DOHH2 (cell line): ENCODE measurements around the gene RAB19.

Source experiments
- H3F3A ChIP-seq: fragments of 200-600 bp; sonication (generic), shearing (Covaris generic); 2 replicates; pipeline ENCODE4 v1.6.0; 2016; ENCODE audit warnings: antibody characterized with exemption, mild to moderate bottlenecking; ENCODE audit not compliant: control insufficient read depth, insufficient read depth
- H3K27ac ChIP-seq: fragments of 200-600 bp; sonication (generic); 2 replicates; pipeline ENCODE4 v1.5.1; 2014; ENCODE audit warnings: low read depth, mild to moderate bottlenecking, low read length, moderate library complexity
- H3K27me3 ChIP-seq: fragments of 200-600 bp; sonication (generic); 2 replicates; pipeline ENCODE4 v1.6.1; 2014; ENCODE audit warnings: mild to moderate bottlenecking, low read length, mixed read lengths; ENCODE audit not compliant: control insufficient read depth
- H3K36me3 ChIP-seq: fragments of 200-600 bp; sonication (generic); 2 replicates; pipeline ENCODE4 v1.6.1; 2014; ENCODE audit warnings: mild to moderate bottlenecking, low read length, moderate library complexity, mixed read lengths; ENCODE audit not compliant: control insufficient read depth
- H3K4me1 ChIP-seq: fragments of 200-600 bp; sonication (generic); 2 replicates; pipeline ENCODE4 v1.6.1; 2014; ENCODE audit warnings: mild to moderate bottlenecking, low read length, mixed read lengths; ENCODE audit not compliant: control insufficient read depth
- H3K4me2 ChIP-seq: fragments of 200-600 bp; sonication (generic); 2 replicates; pipeline ENCODE4 v1.6.0; 2014; ENCODE audit warnings: mild to moderate bottlenecking, low read length, moderate library complexity
- H3K4me3 ChIP-seq: fragments of 200-600 bp; sonication (generic); 2 replicates; pipeline ENCODE4 v1.5.1; 2014; ENCODE audit warnings: mild to moderate bottlenecking, low read length, mixed read lengths
- H3K79me2 ChIP-seq: fragments of 200-600 bp; sonication (generic); 2 replicates; pipeline ENCODE4 v1.6.1; 2014; ENCODE audit warnings: mild to moderate bottlenecking, low read length, mixed read lengths; ENCODE audit not compliant: control insufficient read depth
- H3K9me2 ChIP-seq: fragments of 200-600 bp; sonication (generic); replicated peaks from 2 replicates; pipeline ENCODE4 v1.6.1; 2014; ENCODE audit warnings: mild to moderate bottlenecking, low read length, mixed read lengths; ENCODE audit not compliant: control insufficient read depth
- H3K9me3 ChIP-seq: fragments of 200-600 bp; sonication (generic); 2 replicates; pipeline ENCODE4 v1.6.1; 2014; ENCODE audit warnings: antibody characterized with exemption, low read length, mixed read lengths; ENCODE audit not compliant: control insufficient read depth, insufficient read depth
- H4K20me1 ChIP-seq: fragments of 200-600 bp; sonication (generic); 2 replicates; pipeline ENCODE4 v1.6.0; 2014; ENCODE audit warnings: low read depth, mild to moderate bottlenecking, antibody characterized with exemption, low read length, moderate library complexity; ENCODE audit not compliant: control insufficient read depth, insufficient read depth
- EZH2phosphoT487 ChIP-seq: fragments of 200-600 bp; sonication (generic); IDR thresholded peaks from 2 replicates; pipeline ENCODE4 v1.6.1; 2017; ENCODE audit warnings: borderline replicate concordance, mild to moderate bottlenecking, antibody characterized with exemption, low read length, moderate library complexity, mixed read lengths
- TF ChIP-seq, protein P1 (sequence below): fragments of 200-600 bp; sonication (generic); IDR thresholded peaks from one replicate; pipeline ENCODE4 v1.5.1; 2014; ENCODE audit warnings: antibody characterized with exemption, mild to moderate bottlenecking, low read depth, low read length; ENCODE audit not compliant: poor library complexity, severe bottlenecking

Gene RAB19

DNA sequence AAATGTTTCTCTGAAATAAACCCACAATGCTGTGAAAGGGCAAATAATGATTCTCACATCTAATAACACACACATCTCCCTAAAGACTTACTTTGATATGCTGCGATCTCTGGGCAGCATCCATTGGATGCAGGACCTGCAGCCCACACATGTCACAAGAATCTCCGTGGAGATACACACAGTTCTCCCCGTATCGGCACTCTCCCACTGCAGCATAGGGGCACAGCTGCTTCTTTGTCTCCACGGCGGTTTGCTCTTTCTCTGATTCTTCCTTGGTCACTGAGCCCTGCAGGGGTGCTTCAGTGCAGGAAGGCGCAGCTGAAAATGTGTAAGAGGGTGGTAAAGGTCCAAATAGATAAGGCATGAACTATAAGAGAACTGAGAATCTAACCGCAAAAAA lies 55.1 kb downstream of the RAB19 start:
- Histone ChIP-seq H3K36me3 (peaks cover 83% of the 10 kb centered on the region), H4K20me1 (peaks cover 19% of the 10 kb centered on the region), H3K4me2 (no peak overlapping the region), H3F3A (no peaks in the 10 kb centered on the region), H3K4me1 (no peaks in the 10 kb centered on the region), H3K79me2 (peaks cover 39% of the 10 kb centered on the region), H3K27me3 (no peaks in the 10 kb centered on the region), H3K9me3 (no peaks in the 10 kb centered on the region), H3K9me2 (no peaks in the 10 kb centered on the region), H3K4me3 (no peak overlapping the region), H3K27ac (no peak overlapping the region)
- TF ChIP-seq EZH2phosphoT487: no peak
- TF ChIP-seq, protein P1, sequence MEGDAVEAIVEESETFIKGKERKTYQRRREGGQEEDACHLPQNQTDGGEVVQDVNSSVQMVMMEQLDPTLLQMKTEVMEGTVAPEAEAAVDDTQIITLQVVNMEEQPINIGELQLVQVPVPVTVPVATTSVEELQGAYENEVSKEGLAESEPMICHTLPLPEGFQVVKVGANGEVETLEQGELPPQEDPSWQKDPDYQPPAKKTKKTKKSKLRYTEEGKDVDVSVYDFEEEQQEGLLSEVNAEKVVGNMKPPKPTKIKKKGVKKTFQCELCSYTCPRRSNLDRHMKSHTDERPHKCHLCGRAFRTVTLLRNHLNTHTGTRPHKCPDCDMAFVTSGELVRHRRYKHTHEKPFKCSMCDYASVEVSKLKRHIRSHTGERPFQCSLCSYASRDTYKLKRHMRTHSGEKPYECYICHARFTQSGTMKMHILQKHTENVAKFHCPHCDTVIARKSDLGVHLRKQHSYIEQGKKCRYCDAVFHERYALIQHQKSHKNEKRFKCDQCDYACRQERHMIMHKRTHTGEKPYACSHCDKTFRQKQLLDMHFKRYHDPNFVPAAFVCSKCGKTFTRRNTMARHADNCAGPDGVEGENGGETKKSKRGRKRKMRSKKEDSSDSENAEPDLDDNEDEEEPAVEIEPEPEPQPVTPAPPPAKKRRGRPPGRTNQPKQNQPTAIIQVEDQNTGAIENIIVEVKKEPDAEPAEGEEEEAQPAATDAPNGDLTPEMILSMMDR: no peak

DNA sequence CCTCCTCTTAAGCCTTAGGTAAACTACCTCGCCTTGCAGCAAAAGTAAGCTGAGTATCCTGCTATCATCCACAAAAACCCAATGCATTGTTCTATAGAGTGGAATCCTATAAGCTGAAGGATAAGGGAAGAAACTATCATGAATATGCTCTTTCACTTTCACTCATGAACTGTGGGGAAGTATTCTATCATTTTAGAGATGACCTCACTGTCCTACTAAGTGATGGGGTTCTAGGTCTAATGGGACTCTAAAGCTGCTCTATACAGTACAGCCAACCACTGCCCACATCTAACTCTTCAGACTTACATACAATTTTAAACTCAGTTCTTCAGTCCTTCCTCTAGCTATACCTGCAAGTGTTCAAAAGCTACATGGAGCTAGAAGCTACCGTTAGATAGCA lies 59.3 kb downstream of the RAB19 start:
- no peaks in the 10 kb centered on the region for H3K9me3 ChIP-seq
- no peak overlapping the region for H3K4me3 ChIP-seq
- H3K36me3 ChIP-seq: peaks cover 73% of the 10 kb centered on the region
- H3F3A ChIP-seq: no peaks in the 10 kb centered on the region
- no peak overlapping the region for H3K27ac ChIP-seq
- H3K9me2 ChIP-seq: no peaks in the 10 kb centered on the region
- no peaks in the 10 kb centered on the region for H3K4me1 ChIP-seq
- H3K4me2 ChIP-seq: no peak overlapping the region
- H4K20me1 ChIP-seq: peaks cover 12% of the 10 kb centered on the region
- H3K27me3 ChIP-seq: no peaks in the 10 kb centered on the region
- peaks cover 67% of the 10 kb centered on the region for H3K79me2 ChIP-seq
- TF ChIP-seq, protein P1: no peak
- no peak for TF ChIP-seq EZH2phosphoT487

DNA sequence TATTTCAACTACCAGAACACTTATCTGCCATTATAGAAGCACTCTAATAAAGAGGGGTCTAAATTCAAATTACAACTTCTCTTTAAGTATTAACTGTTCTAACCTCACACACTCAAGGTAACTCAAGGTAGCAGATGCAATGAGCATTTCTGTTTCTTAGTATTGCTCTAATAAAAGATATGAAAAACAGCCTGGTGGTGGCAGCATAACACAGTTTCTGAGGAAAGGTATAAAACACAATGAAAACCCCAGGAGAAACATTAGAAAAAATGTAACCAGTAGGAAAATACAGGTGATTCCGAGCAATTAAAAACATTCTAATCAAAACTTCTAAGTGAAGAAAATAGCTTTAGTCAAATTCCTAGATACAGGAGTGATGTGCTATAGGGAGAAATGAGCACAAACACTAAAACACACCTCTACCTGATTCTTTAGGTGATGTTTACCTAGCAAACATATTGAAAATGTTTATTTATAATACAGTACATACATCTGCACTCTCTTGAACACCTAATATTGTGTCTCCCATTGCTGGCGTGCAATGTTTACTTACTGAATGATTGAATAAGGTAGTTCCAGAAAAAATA lies 72.0 kb downstream of the RAB19 start:
- Histone ChIP-seq H4K20me1 (peaks cover 33% of the 10 kb centered on the region), H3F3A (no peaks in the 10 kb centered on the region), H3K9me3 (no peaks in the 10 kb centered on the region), H3K4me1 (peaks cover 29% of the 10 kb centered on the region), H3K27ac (no peak overlapping the region), H3K9me2 (no peaks in the 10 kb centered on the region), H3K79me2 (peaks cover 84% of the 10 kb centered on the region), H3K4me2 (peak overlapping the region; percentile 82; the same call in 1 of the 2 replicates), H3K27me3 (no peaks in the 10 kb centered on the region), H3K4me3 (no peak overlapping the region), H3K36me3 (peaks cover 24% of the 10 kb centered on the region)
- TF ChIP-seq, protein P1: peak; percentile 82
- no peak for TF ChIP-seq EZH2phosphoT487
